Adrenal gland (tissue), 5 donors: ENCODE results near the gene TMEM273.

Experiments used
- POLR2A ChIP-seq, 2 donors: fragments of 450-650 bp; IDR thresholded peaks; one replicate each; pipeline ENCODE4 v1.6.1; 2017; ENCODE audit warnings: antibody characterized with exemption in 2 of 2, mild to moderate bottlenecking in 2 of 2, moderate library complexity in 1 of 2
- TF ChIP-seq, protein P1 (sequence below), 6 experiments: fragments of 450-650 bp in 4 of 6; fragments of 200-600 bp in 2 of 6; sonication (generic) in 1 of 6; IDR thresholded peaks; 1 replicate in 5 of 6; 2 replicates in 1 of 6; pipeline versions ENCODE4 v1.5.1 to v1.8.0; 2016 to 2021; ENCODE audit warnings: antibody characterized with exemption in 6 of 6, mild to moderate bottlenecking in 2 of 6, moderate library complexity in 1 of 6
- donor health status: DM: no; HTN: no; CAD: no.

DNA sequence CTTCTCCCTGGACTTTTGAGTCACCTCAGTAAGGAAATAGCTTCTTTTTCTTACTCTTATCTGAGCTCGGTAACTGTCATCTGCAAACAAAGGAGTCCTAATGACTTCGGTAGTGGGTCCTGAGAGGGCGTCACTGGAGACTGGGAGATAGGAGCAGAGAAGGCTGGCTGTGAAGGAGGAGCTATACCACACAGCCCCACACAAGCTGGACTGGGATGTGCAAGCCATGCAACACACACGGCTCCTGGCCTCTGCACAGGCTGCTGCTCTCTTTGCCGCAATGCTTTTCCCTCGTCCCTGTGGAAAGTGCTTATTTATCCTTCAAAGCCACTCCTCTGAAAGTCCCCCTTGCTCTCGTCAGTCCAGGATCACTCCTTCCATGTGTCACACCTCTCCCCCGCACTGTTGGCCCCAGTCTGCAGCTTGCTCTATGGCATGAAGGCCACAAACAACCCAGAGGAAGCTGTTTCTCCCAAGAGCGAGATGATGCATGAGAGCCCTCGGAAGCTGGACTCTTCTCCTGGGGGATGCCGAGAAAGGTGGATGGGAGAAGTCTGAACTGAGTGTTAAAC is 14.9 kb downstream of the TMEM273 start:
- TF ChIP-seq, protein P1, sequence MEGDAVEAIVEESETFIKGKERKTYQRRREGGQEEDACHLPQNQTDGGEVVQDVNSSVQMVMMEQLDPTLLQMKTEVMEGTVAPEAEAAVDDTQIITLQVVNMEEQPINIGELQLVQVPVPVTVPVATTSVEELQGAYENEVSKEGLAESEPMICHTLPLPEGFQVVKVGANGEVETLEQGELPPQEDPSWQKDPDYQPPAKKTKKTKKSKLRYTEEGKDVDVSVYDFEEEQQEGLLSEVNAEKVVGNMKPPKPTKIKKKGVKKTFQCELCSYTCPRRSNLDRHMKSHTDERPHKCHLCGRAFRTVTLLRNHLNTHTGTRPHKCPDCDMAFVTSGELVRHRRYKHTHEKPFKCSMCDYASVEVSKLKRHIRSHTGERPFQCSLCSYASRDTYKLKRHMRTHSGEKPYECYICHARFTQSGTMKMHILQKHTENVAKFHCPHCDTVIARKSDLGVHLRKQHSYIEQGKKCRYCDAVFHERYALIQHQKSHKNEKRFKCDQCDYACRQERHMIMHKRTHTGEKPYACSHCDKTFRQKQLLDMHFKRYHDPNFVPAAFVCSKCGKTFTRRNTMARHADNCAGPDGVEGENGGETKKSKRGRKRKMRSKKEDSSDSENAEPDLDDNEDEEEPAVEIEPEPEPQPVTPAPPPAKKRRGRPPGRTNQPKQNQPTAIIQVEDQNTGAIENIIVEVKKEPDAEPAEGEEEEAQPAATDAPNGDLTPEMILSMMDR (IDR thresholded peaks at IDR 0.05) = no peak
- no peak for TF ChIP-seq POLR2A (IDR thresholded peaks at IDR 0.05)
